Breast epithelium (tissue), 3 donors: Measurements from ENCODE around the gene MAP1A.
"Not testable (repeated sequence)": the region's sequence is repeated elsewhere in the genome, so short reads cannot be mapped to it uniquely, and the experiment has no call there.

ENCODE experiments used
- POLR2A ChIP-seq: fragments of 450-650 bp; IDR thresholded peaks from one replicate; pipeline ENCODE4 v1.6.1; 2016; ENCODE audit warnings: antibody characterized with exemption, mild to moderate bottlenecking, moderate library complexity
- TF ChIP-seq, protein P1 (sequence below), 3 donors: fragments of 450-650 bp; IDR thresholded peaks; one replicate each; pipeline ENCODE4 v1.5.1; 2016 to 2017; ENCODE audit warnings: antibody characterized with exemption in 3 of 3, mild to moderate bottlenecking in 3 of 3, moderate library complexity in 3 of 3

DNA sequence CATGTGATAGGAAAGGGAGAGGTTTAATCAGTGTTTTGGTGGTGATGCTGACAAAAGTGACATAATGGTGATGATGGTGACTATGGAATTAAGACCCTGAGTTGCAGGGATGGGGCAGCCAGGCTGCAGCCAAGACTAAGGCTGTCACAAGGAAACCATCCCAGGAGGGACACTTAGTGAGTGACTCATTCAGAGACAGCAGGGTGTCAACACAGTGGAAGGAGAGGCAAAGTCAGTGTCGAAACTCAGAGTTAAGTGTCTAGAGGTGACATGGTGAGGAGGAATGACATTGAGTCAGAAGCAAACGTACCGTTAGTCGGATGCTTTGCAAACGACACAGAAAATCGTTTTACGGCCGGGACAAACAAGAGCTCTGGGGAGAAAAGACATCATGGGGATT, 46.4 kb downstream of the MAP1A start:
- TF ChIP-seq, protein P1, sequence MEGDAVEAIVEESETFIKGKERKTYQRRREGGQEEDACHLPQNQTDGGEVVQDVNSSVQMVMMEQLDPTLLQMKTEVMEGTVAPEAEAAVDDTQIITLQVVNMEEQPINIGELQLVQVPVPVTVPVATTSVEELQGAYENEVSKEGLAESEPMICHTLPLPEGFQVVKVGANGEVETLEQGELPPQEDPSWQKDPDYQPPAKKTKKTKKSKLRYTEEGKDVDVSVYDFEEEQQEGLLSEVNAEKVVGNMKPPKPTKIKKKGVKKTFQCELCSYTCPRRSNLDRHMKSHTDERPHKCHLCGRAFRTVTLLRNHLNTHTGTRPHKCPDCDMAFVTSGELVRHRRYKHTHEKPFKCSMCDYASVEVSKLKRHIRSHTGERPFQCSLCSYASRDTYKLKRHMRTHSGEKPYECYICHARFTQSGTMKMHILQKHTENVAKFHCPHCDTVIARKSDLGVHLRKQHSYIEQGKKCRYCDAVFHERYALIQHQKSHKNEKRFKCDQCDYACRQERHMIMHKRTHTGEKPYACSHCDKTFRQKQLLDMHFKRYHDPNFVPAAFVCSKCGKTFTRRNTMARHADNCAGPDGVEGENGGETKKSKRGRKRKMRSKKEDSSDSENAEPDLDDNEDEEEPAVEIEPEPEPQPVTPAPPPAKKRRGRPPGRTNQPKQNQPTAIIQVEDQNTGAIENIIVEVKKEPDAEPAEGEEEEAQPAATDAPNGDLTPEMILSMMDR (IDR thresholded peaks at IDR 0.05), result not testable (repeated sequence)
- not testable (repeated sequence) for TF ChIP-seq POLR2A
